Neural cell (in vitro differentiated cells): ENCODE measurements around the gene SULT1A1.
"Not testable (repeated sequence)": the region's sequence is repeated elsewhere in the genome, so short reads cannot be mapped to it uniquely, and the experiment has no call there.

Experiments
- CTCF ChIP-seq: fragments of 450-650 bp; IDR thresholded peaks from 2 replicates; pipeline ENCODE4 v1.5.1; 2014; ENCODE audit warnings: antibody characterized with exemption, mild to moderate bottlenecking, moderate library complexity; ENCODE audit not compliant: poor library complexity, severe bottlenecking
- EP300 ChIP-seq: fragments of 450-650 bp; conservative IDR thresholded peaks from 2 replicates; pipeline ENCODE4 v1.6.1; 2014; ENCODE audit warnings: antibody characterized with exemption, mild to moderate bottlenecking, moderate library complexity; ENCODE audit not compliant: poor library complexity, severe bottlenecking
- EZH2 ChIP-seq: fragments of 200-600, 300-800 bp; shearing (Covaris generic), sonication (generic); IDR thresholded peaks from 2 replicates; pipeline ENCODE4 v1.6.1; 2014; ENCODE audit warnings: antibody characterized with exemption, low read length, borderline replicate concordance, mild to moderate bottlenecking; ENCODE audit not compliant: insufficient read depth, poor library complexity, severe bottlenecking
- POLR2AphosphoS5 ChIP-seq: IDR thresholded peaks from 2 replicates; pipeline ENCODE4 v1.6.1; 2012
- RAD21 ChIP-seq: fragments of 450-650 bp; conservative IDR thresholded peaks from 2 replicates; pipeline ENCODE4 v1.6.1; 2014; ENCODE audit warnings: antibody characterized with exemption, mild to moderate bottlenecking, moderate library complexity

DNA sequence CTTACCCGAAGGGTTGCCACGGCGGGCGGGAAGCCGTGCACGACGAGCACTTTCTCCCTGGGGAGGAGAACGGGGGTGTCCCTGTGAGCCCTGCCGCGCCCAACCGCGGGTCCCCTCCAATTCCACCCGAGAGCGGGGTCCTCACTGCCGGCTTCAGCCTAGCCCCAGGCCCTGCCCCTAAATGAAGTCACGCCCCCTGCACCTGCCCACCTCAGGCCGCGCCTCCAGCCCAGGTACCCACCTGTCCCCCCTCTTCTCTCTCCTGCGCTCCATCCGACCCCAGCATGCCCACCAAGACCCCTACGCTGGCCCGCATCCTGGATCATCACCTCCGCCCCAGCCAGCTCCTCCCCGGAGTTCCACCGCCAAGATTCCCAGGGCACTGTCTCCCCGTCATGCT lies 4.1 kb upstream of the SULT1A1 start:
- TF ChIP-seq EZH2, POLR2AphosphoS5, CTCF, RAD21, EP300: not testable (repeated sequence)
